ENCODE measurements around the gene RBP3. TPM values are rescaled to one million over a fixed set of nuclear protein-coding genes. Genes with fewer than 3 reads are reported as not detected.
"Not testable (repeated sequence)": the region's sequence is repeated elsewhere in the genome, so short reads cannot be mapped to it uniquely, and the experiment has no call there.

The RBP3 gene
- total and polyA plus RNA-seq, 8 donors = 0.07 to 0.14 (median 0.09) TPM; not detected in 5

DNA sequence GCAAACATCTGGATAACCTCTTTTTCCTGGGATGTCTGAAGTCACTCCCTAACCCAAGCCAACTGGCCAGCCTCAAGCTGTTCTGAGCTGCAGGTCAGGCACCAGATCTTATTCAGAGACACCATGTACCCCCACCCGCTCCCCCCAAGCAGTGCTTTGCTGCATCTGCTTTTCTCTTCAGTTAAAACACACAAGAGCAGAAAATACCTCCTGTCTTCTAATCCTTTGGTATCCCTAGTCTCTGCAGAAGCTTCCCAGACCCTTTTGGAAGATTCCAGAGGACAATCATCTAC lies 32.9 kb downstream of the RBP3 start:
- peaks cover 4 to 8% of the 10 kb centered on the region in 2 donors for H3K4me1 ChIP-seq
- DNase-seq = no peak
- H3K9me3 ChIP-seq = no peaks in the 10 kb centered on the region
- ATAC-seq = no peak
- H3K27me3 ChIP-seq = peaks cover 4 to 46% of the 10 kb centered on the region in 2 donors
- TF ChIP-seq, protein P1, sequence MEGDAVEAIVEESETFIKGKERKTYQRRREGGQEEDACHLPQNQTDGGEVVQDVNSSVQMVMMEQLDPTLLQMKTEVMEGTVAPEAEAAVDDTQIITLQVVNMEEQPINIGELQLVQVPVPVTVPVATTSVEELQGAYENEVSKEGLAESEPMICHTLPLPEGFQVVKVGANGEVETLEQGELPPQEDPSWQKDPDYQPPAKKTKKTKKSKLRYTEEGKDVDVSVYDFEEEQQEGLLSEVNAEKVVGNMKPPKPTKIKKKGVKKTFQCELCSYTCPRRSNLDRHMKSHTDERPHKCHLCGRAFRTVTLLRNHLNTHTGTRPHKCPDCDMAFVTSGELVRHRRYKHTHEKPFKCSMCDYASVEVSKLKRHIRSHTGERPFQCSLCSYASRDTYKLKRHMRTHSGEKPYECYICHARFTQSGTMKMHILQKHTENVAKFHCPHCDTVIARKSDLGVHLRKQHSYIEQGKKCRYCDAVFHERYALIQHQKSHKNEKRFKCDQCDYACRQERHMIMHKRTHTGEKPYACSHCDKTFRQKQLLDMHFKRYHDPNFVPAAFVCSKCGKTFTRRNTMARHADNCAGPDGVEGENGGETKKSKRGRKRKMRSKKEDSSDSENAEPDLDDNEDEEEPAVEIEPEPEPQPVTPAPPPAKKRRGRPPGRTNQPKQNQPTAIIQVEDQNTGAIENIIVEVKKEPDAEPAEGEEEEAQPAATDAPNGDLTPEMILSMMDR (IDR thresholded peaks at IDR 0.05) = no peak
- no peak overlapping the region for H3K4me3 ChIP-seq
- no peak overlapping the region for H3K27ac ChIP-seq
- intact Hi-C loops (cut with DNase I) = no loop called here
- H3K36me3 ChIP-seq = no peaks in the 10 kb centered on the region

DNA sequence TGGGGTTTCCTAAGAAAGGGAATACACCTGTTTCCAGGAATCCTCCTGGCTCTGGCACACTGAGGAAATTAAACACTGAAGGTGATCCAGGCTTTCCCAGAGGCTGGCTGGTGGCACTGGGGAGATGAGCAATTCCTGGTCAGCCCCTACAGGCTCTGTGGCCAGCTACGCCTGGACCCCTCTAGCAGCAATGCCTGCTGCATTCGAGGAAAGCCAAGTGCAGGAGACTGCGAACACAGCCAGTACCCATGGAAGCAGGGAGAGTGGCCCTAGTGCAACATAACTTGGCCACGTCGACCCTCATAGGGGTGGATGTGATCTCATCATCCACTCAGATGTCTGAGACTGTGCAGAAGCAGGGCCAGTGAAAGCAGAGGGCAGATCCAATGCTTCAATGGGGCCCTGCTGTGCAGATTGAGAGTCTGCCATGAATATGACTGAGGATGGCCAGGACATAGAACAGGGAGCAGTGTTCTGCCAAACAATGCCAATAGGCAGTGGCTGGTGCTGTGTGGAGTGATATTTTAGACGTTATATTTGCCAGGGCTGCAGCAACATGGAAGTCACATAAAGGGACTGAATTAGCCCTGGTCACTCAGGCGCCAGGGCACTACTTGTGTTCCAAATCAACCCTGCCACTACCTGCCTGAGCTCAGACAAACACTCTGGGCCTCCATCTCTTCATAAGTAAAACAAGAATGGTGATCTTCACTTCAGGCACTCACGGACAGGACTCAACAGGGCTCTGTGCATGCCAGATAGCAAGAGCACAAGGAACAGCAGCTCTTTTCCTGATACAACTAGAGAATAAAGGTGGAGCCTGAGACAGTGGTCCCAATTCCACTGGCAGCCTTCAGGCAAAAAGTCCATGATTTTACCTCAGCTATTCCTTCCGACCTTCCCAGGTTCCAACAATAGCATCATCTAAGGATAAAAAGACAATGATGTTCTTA lies 33.5 kb downstream of the RBP3 start:
- peaks cover 4 to 8% of the 10 kb centered on the region in 2 donors for H3K4me1 ChIP-seq
- DNase-seq (no peak), ATAC-seq (no peak)
- H3K9me3 ChIP-seq = no peaks in the 10 kb centered on the region
- TF ChIP-seq, protein P1 (IDR thresholded peaks at IDR 0.05) = no peak
- H3K4me3 ChIP-seq = no peak overlapping the region
- intact Hi-C loops (cut with DNase I) = no loop called here
- peaks cover 4 to 43% of the 10 kb centered on the region in 2 donors for H3K27me3 ChIP-seq
- no peaks in the 10 kb centered on the region for H3K36me3 ChIP-seq
- no peak overlapping the region for H3K27ac ChIP-seq

DNA sequence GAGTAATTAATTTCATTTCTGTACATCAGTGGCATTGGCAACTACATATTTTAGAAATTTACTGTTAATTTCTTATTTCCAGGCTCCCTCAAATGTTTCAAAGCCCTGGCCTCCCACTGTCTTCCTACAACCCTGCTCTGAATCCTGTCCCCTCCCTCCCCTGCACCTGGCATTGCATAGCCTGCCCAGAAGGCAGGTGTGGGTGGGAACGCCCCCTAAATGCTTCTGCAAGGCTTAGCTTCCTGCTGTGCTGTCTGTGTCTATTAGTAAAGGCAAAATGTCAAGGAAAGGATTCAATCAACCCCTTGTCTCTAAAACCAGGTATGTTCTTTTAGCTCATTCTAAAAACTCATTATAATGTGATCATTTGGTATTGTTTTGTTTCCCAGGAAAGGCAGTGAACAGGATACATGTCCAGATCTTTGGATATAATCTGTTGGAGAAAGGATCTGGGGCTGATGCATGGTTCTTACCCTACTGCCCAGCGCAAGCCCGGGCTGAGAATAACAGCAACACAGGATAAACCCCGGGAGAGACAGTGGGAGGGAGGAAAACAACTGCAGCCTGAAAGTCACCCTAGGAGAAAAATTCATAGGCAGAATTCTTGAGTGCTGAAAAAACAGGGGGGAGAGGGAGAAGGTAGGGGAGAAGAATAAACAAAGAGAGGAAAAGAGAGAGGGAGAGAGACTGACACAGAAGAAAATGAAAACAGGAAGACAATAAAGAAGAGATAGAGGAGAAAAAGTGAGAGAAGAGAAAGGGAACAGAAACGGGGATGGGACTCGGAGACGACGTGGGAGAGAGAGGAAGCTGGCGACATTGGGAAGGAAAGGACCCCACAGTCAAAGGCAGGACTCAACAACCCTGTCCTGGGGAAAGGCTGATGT lies 35.3 kb downstream of the RBP3 start:
- no peak for ATAC-seq
- no peak overlapping the region for H3K27ac ChIP-seq
- H3K27me3 ChIP-seq = peaks cover 4 to 28% of the 10 kb centered on the region in 2 donors
- no peaks in the 10 kb centered on the region for H3K9me3 ChIP-seq
- intact Hi-C loops (cut with DNase I) = no loop called here
- no peak for DNase-seq
- H3K36me3 ChIP-seq = no peaks in the 10 kb centered on the region
- peak overlapping the region; percentile 58 to 71 for H3K4me3 ChIP-seq
- TF ChIP-seq, protein P1 (IDR thresholded peaks at IDR 0.05) = no peak
- peaks cover 4 to 8% of the 10 kb centered on the region in 2 donors for H3K4me1 ChIP-seq

DNA sequence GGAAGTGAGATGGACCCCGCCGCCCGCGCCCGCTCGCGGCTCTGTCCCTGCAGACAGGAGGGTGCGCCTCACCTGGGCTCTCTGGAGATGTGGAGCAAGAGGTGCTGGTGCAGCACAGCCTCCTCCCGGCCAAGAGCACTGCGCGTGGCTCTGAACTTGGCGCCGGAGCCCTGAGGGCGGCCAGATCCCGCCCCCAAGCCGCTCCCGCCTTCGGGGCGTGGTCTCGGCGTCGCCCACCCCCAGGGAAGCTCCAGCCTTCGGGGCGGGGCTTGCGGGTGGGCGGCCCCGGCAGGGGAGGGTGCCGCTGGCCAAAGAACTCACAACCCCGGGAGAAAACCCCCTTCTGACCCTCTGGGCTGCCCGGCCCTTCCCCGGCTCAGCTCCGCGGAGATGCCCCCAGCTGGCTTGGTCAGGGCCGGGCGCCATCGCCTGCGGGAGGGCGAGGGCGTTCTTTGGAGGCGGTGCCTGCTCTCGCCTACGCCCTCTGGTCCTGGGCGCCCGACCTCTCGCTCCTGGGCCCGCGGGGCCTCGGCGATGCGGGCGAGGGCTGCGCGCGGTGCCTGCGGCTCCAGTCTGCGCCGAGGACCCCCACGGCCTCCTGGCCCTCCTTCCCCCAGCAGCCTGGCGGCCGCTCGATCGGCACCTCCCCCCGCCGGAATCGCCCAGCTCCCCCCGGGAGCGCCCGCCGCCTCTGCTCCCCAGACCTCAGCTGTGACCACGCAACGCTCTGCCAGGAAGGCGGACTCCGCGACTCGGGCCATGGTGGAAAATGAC lies 36.2 kb downstream of the RBP3 start, which contains the start of gene ZNF488:
ZNF488 (minus strand) TSS at position 146 of the 774 bp plus-strand sequence. CDS start 15,464 bp downstream, outside the sequence.
- TF ChIP-seq, protein P1 (IDR thresholded peaks at IDR 0.05) = no peak
- Histone ChIP-seq H3K4me3 (peak within 1 kb of the TSS; percentile 58 to 71), H3K4me1 (peaks cover 4 to 8% of the 10 kb centered on the region in 2 donors), H3K27ac (peak within 1 kb of the TSS in 1 of 2 donors; percentile 77), H3K36me3 (no peaks in the 10 kb centered on the region), H3K27me3 (peaks cover 4 to 28% of the 10 kb centered on the region in 2 donors), H3K9me3 (no peaks in the 10 kb centered on the region)
- peak; percentile 85 to 93 (median 88) for DNase-seq
- intact Hi-C loops (cut with DNase I) = no loop called here
- ATAC-seq = peak; percentile 99

DNA sequence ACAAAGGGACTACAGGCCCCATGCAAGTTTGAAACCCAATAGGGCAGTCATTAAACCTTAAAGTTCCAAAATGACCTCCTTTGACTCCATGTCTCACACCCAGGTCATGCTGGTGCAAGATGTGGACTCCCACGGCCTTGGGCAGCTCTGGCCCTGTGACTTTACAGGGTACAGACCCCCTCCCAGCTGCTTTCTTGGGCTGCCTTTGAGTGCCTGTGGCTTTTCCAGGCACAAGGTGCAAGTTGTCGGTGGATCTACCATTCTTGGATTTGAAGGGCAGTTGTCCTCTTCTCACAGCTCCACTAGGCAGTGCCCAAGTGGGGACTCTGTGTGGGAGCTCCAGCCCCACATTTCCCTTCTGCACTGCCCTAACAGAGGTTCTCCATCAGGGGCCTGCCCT lies 37.9 kb downstream of the RBP3 start:
- intact Hi-C loops (cut with DNase I); H3K36me3 ChIP-seq; H3K4me1 ChIP-seq; H3K9me3 ChIP-seq; H3K27ac ChIP-seq; DNase-seq; ATAC-seq; H3K4me3 ChIP-seq: not testable (repeated sequence)
- peaks cover 4 to 28% of the 10 kb centered on the region in 2 donors for H3K27me3 ChIP-seq
